Stimulated activated CD8-positive, alpha-beta memory T cell treated with anti-CD3 and anti-CD28 coated beads, Interleukin-12 subunit alpha, Interleukin-12 subunit beta, amount 100 ng/mL, for 24 hours (primary cell): ENCODE results near the gene BMPER.

Experiments
- DNase-seq: peaks from one replicate; pipeline ENCODE4 v3.0.0-alpha.2; 2020; ENCODE audit errors: extremely low read depth

BMPER gene

DNA sequence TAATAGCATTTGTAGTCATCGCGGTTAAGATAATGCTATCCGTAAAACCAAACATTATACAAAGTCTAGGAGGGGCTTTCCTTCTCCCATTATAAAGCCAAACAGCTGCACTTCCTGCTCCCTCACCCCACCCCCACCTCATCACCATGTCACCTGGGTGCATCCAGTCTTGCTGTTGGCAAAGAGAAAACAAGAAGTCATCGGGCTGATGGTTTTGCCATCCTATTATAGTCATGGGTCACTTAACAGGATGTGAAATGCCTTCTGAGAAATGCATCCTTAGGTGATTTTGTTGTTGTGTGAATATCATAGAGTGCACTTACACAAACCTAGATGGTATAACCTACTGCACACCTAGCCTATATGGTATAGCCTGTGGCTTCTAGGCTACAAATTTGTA, 157.0 kb downstream of the BMPER start:
- no peak for DNase-seq

GRCh38 chr7:34062826-34063225, 157.5 kb downstream of the BMPER start:
- DNase-seq: no peak

GRCh38 chr7:34064519-34065158, 159.3 kb downstream of the BMPER start:
- DNase-seq: no peak

DNA sequence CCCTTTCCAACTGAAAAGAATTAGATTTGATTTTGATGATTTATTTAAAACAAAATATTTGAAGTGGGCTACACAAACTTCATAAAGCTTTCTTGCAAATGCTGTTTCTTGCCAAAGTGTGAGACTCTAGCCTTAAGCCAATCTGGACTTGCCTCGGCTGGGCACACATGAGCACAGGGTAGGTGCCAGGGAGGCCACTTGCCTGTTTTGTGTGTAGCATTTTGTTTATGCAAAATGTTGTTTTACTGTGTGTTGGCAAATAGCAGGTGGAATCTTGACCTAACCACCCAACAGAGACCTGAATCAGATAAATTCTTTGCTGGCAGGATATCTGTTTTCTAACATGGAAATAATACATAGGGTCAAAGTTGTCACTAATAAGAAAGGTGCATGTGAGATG, 161.1 kb downstream of the BMPER start:
- no peak for DNase-seq

- DNase-seq: no peak
Measured at GRCh38 chr7:34067005-34067778, 161.9 kb downstream of the BMPER start.

- no peak for DNase-seq
Measured at GRCh38 chr7:34069676-34070075, 164.3 kb downstream of the BMPER start.

DNA sequence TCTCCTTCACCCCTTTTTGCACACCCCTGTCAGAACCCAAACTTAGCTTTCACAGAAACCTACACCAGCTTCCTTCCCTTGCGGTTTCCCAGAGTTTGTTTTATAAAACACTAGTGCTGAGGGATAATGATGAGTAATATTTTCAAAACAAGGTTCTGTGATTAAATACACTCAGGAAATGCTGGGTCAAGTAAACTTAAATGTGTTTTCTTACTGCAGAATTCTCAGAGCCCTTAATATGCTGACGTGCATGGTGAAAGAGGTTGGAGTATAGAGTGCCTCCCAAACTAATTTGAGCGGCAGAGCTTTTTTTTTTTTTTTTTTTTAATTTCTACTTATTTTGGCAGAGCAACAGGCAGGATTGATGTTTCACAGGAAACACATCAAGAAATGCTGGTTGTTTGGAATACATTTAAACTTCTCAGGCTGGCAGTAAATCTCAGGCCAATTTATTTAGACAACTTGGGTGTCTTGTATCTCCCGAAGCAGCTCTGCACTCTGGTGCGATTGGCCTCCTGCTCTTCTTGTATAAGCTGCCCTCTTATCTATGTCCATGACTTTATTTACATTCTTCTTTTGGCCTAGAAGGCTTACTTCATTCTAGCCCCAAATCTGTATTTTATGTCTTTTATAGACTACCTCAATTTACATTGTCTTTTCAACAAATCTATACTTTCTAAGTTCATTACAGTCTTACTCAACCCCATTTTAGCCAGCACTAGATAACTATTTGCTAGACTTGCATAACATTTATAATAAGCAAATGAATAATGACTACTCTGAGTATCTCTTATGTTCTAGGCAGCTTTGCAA, 165.4 kb downstream of the BMPER start:
- no peak for DNase-seq

GRCh38 chr7:34073676-34074075, 168.3 kb downstream of the BMPER start:
- no peak for DNase-seq

DNA sequence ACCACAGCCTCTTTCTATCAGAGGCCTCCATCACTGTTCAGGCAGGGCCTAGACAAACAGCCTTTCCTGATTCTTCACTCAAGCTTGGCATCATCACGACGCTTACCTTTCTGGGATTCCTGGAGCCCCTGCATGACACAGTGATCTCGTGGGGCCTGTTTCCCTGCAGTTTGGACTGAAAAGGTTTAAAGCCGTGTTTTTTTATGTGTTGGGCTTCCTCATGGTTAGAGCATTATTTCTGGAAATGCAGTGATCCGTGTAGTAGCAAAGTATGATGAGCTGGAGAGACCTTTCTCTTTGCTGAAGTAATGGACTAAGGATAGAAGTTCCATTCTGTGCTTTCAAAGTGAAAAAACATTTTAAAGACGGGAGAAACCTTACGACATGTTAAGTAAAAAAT, 169.1 kb downstream of the BMPER start:
- DNase-seq: no peak

- no peak for DNase-seq
Measured at GRCh38 chr7:34075523-34076370, 170.4 kb downstream of the BMPER start.

DNA sequence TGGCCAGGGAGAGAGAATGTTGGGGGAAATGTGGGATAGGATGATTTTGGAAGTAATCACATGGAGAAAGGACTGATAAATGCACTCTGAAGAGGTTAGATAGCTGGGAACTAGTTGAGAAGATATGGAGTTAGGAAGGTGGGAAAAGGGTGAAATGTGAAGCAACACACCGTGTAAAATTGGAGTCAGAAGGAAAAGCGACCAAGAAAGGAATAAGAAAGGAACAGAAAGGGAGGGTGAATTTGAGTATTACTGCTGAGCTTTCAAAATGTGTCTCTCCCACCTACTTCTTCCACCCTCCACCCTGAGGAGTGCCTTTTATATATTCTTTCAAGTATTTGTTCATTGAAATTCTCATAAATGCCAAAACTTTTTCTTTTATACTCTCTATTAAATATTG, 171.8 kb downstream of the BMPER start:
- no peak for DNase-seq

DNA sequence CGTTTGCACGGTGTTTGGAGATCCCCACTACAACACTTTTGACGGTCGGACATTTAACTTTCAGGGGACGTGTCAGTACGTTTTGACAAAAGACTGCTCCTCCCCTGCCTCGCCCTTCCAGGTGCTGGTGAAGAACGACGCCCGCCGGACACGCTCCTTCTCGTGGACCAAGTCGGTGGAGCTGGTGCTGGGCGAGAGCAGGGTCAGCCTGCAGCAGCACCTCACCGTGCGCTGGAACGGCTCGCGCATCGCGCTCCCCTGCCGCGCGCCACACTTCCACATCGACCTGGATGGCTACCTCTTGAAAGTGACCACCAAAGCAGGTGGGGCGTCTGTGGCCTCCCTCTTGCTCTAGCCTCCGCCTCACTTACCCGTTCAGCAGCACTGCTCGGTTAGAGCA, 173.5 kb downstream of the BMPER start:
- no peak for DNase-seq

DNA sequence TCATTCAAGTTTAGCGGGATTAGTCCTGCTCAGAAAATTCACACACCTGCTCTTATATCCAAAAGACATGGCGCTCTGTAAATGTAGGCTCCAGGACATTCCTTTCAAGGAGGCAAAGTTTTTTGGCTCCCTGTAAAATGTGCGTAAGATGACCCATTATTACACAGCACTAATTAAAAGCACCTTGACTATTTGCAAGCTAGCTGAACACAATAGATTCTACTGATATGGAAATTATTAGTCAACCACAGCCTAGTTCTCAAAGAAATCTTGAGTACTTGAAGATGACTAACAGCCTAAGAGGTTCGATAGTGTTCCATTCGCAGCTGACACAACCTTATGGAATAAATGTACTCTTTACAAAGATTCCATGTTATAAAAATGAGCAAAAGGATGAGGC, 175.2 kb downstream of the BMPER start:
- no peak for DNase-seq

GRCh38 chr7:34081935-34082334, 176.6 kb downstream of the BMPER start:
- DNase-seq: no peak

DNA sequence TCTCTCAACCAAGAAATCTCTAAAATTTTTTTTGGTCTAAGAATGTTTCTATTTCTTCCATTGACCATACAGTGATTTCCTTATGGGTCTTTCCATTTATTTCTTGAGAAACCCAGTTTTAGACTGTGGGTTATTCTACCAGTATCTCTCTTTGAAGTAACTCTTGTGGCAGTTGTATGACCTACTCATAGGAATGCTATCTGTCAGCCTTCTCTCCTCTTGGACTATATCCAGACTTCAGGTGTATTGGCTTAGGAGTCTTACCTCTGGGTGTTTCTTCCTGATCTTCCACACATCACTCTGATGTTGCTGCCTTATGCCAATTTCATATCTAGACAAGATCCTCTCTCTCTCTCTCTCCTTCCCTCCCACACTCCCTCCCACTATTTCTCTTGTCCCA, 178.1 kb downstream of the BMPER start:
- DNase-seq: no peak

- DNase-seq: no peak
Measured at GRCh38 chr7:34084651-34085050, 179.3 kb downstream of the BMPER start.

DNA sequence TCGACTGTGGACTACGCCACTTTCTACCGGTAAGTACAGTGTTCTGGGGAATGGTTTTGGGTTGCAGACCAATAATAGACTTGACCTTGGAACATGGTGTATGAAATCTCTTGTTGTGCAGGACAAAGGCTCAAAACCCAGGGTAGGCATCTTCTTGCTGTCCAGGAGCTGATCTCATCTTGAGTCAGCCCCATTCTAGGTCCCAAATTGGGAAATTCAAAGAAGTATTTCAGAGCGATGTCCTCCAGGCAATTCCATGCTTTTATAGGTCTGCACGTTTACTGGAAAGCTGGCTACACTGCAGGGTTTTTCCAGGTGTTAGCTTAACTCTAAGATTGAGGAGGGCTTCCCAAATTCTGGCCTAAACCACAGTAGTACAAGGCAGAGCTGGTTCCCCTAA, 180.7 kb downstream of the BMPER start:
- no peak for DNase-seq

DNA sequence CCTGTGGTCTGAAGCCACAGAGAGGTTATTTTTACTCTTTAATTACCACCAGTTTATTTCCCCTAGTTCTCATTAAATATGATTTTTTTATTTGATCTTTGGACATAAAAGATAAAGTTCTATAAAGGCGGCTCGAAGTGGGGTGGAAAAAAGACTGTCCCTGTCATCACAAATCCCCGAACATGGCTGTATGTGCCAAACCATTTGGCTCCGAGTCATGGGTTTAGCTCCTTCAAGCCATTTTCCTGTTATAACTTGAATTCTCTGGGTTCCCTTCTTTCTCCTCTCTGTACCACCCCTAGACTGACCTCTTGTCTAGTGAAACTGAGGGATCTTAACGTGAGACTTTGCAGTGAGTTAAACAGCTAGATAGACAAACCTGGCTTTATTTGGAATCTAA, 181.6 kb downstream of the BMPER start:
- DNase-seq: no peak

DNA sequence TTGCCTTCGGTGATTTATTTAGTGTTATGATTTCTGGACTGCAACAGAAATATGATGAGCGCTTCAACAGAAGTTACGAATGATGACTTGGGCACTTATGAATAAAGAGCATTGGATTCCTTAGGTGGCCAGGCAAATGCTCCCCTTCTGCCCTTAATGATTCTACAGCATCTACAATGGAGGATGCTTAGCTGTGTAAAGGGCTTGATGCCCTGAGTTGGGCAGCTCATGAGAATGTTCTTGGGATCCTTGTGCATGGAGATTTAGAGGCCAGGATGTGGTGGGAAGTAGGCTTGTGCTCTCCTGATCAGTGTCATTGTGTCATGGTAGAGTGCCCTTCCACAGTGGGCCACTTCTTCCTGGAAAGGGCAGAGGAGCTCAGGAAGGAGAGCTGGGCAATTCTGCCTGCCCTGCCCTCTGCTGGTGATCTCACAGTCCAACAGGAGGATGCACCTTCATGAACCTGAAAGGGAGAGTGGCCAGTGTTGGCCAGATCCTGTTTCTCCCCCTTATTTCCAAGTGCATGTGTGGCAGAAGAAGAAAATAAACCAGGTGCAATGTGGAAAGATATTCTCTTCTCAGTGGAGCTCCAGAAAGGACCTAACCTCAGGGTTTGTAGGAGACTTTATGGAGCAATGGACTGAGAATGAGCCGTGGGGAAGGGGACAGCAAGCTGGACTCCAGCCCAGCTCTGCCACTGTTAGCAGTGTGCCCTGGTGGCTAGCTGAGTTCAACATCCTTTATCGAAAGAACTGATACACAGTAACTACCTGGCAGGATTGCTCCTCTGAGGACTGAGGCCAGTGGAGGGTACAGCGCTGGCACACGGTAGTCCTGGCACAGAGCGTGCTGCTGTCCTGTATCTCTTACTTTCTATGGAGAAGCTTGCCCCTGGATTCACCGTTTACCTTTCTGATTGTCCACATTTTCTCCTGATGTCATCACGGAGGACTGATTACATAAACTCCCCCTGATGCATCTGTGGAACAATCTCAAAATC, 182.9 kb downstream of the BMPER start:
- DNase-seq: no peak

- DNase-seq: no peak
Measured at GRCh38 chr7:34090816-34091215, 185.5 kb downstream of the BMPER start.
